Erythroblast (primary cell): ENCODE results near the gene PAXIP1.
A peak's percentile ranks its signal among the peaks of the same experiment; 100 is the strongest.

Source experiments
- DNase-seq, 2 experiments: peaks; one replicate each; lab custom pipeline; 2025; lab: John Stamatoyannopoulos, UW
- GATA1 ChIP-seq: IDR thresholded peaks from 2 replicates; pipeline ENCODE4 v1.6.1; 2011; ENCODE audit warnings: low read depth, mild to moderate bottlenecking, control low read depth, low read length, moderate library complexity
- POLR2A ChIP-seq: IDR thresholded peaks from 2 replicates; pipeline ENCODE4 v1.6.1; 2011; ENCODE audit warnings: mild to moderate bottlenecking, low read length

PAXIP1 gene

DNA sequence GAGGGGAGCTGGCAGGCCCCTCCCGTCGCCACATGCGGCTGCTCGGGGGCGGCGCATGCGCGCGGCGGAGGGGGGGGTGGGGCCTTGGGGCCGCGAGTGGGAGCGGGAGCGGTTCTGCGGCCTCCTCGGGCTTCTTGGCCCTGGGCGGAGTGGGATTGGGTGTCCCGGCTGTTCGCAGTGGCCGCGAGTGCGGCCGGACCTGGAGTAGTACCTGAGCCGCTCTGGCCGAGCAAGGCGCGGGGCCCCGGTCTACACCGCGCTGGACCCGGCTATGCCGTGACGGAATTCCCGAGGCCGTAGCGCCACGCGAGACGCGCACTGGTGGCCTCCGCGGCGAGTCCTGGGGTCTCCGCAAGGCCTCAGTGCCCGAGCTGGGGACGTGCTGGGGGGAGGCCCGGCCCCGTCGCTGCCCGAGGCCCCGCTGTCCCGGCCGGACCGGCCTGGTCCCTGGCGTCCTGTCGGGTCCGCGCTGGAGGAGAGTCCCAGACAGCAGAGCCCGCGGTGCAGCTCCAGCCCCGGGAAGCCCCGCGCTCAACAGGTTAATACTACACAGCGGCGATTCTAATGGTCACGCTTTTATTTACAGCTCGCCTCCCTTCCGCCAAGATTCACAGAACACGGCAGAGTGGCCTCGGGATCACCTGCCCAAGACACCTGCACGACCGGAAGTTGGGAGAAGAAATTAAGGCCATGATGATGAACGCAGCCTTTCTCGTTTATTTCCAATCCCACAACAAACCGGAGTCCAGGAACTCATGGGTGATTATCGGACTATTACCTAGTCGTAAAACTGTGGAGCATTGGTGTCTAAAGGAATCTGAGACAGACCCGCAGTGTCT, 671 bp upstream of the PAXIP1 start:
- peak; percentile 81 for TF ChIP-seq POLR2A
- no peak for TF ChIP-seq GATA1
- peak; percentile 91 to 93 for DNase-seq

DNA sequence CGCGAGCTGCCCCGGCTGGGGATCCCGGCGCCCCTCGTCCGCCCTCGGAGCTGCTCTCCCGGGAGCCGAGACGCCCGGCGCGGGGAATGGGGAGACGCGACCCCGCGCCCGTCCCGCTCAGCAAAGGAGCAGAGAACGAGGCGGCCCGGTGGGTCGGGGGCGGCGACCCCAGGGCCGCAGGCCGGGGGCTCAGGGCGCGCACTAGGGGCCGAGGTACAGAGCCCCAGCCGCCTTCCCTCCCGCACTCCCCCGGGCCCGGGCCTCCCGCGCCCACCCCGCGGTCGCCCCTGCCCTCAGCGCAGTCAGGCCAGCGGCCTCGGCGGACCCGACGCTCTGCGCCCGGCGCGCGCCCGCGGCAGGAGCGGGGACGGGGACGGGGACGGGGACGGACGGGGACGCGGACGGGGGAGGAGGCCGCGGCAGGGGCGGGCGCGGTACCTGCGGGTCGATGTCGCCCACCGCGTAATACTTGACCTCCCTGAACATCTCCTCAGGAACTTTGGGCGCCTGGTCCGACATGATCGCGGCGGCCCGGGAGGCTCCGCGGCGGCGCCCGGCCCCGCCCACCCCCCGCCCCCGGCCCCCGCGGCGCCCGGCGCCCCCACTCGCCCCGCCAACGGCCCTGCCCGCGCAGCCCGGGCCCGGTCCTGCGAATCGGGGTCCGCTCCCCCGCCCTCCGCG, 373 bp downstream of the PAXIP1 start:
- peak; percentile 80 to 83 for DNase-seq
- TF ChIP-seq POLR2A: no peak
- TF ChIP-seq GATA1: no peak

DNA sequence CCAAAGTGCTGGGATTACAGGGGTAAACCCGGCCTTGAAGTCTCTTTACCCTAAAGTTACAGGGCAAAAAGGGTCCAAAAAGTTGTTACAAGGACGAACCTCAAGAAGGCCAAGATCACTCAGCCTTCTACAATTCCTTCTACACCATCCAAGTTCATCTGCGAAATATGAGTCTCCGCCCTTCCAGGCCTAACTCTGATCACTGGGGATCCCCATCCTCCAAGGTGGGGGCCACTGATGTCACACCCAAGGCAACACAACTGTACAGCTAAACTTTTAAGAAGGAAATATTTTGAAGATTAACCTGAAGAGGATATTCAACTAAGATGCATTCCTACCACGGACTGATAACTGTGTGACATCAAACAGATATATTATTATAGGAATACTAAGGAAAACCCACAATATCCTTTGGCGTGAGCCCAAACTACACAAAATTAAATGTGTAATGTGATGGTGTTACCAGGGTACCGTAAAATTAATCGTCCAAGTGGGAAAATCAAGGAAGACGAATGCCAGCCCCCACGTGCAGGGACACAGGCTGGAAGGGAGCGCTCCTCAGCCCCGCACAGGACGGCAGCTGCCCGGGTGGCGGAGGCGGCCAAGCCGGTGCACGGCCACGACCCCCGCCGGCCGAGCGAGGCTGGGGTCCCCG, 1.0 kb downstream of the PAXIP1 start:
- peak; percentile 59 to 61 for DNase-seq

DNA sequence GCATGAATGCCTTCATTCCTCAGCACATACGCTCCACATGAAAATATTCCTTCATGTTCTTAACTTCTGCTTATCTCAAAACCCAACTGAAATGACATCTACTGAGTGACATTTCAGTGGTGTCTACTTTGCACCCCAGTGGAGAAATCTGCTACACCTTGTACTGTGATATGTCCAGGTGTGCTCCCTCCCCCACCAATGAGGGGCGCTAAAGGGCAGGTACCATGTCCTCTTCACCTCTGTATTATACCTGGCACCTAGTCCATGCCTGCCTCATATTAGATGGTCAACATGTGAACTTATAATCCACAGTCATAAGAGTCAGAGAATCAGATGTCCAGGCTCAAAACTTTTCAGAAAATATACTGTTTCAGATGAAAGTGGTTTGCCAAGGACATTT, 2.1 kb downstream of the PAXIP1 start:
- DNase-seq: peak in 1 of 2 experiments; percentile 14
- TF ChIP-seq GATA1 (no peak), POLR2A (no peak)

More for the DNA sequence above, 1.0 kb downstream of the PAXIP1 start:
- TF ChIP-seq POLR2A: no peak
- TF ChIP-seq GATA1: no peak

DNA sequence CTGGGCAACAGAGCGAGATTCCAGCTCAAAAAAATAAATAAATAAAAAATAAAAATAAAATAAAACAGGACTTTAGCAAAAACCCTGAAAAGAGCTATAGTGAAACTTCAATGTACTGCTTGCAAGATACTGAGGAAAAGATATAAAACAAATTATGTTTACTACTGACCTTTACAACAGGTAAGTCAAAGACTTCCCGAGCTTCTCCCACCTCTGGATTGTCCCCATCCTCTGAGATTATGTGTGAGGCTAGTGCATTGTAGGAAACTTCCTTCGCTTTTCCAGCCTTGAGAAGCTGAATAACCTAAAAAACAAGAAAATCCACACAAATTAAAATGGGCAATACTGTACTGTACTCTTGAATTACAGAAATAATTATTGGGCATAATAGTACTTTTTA, 4.4 kb downstream of the PAXIP1 start:
- TF ChIP-seq GATA1 (no peak), POLR2A (no peak)
- DNase-seq: no peak

DNA sequence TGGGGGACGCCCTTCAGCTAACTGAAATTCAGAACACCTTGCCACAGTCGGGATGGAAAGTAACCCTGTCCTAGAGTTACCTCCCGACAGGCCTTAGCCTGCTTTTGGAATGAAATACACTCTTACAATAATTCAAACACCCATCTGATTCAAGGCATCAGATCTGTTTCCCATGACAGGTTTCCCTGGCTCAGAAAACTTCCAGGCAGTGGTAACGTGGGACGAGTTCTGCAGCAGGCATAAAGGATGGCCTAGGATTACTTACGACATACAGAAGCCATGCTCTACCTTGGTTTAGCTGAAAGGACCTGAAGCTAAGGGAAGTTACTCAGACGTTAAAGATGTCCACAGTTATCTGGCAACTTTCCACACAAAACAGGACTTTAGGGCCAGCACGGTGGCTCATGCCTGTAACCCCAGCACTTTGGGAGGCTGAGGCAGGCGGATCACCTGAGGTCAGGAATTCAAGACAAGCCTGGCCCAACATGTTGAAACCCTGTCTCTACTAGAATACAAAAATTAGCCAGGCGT, 5.0 kb downstream of the PAXIP1 start:
- TF ChIP-seq POLR2A (no peak), GATA1 (no peak)
- no peak for DNase-seq

DNA sequence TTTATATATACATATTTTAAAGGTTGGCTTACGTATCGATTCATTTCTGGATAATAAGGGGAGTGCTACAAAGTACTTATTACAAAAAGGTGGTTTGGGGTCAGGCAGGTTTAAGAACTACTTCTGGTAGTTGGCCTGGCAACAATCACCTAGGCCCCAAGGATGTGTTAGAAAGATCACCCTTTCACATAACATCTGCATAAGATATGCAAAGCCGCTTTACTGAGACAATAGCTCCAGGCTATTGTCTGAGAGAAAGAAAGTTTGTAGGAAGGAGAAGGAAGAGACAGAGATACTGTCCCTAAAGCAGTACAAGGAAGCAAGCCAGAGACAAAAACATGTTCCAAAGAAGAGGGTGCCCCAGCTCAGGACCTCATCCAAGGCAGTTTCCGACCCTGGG, 6.2 kb downstream of the PAXIP1 start:
- no peak for TF ChIP-seq GATA1
- no peak for TF ChIP-seq POLR2A

DNA sequence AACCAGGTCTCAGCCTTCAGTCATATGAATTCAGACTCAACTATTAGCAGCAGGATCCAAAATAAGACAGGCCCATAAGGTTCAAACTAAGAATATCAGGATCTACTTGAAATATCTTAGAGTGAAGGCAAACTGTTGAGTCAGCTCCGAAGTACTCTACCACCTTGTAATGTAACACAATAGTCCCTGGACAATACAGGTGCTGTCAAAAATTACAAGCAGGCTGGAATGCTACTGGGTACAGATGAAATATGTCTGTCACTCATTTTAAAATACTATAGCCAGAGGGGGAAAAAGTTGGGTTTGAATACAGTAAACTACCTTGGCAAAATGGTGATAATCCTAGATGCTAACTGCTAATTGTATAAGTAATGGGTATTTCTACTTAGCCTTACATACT, 6.8 kb downstream of the PAXIP1 start:
- TF ChIP-seq GATA1: no peak
- TF ChIP-seq POLR2A: no peak
- DNase-seq: no peak

More for the DNA sequence above, 6.2 kb downstream of the PAXIP1 start:
- no peak for DNase-seq

DNA sequence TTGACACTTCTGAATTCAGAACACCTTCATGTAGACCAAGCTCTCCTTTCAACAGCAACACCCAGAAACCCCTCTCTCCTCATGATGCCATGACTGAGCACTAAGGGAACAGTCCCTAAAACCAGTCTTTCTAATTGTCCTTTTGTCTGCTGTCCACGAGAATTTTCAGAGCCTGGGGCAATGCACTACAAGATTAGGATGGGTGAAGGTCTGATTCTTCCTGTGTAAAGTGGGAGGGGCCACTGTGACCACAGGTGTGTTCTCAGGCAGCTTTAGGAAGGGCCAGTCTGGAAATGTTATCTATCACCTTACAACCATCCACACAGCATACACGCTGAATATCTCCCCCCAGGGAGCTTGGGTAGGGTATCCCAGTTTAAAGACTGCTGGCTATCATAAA, 7.9 kb downstream of the PAXIP1 start:
- TF ChIP-seq GATA1 (no peak), POLR2A (no peak)
- DNase-seq: no peak

DNA sequence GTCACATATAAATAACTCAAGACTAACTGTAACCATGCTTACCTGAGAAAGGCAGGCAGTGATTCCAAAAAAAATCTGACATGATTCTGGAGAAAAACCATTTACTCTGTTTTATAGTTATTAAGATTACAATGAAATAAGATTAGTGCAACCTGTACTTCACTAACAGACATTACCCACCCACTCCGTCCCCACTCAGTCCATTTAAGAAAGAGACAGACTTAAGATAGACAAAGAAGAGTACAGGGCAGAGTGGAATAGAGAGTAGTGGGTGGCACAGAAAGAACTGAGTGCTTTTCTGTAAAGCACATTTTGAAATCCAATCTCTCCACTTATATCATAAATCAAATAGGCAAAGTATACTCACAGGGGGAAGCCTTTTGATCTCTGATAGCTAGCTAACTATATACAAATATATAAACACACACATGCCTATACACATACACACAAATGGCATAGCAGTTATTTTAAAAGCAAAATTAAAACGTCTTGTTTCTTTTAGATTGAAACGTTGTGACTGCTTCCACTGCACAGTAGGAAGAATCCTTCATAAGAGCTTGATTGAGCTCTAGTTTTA, 11.9 kb downstream of the PAXIP1 start:
- TF ChIP-seq GATA1 (no peak), POLR2A (no peak)
- DNase-seq: no peak

DNA sequence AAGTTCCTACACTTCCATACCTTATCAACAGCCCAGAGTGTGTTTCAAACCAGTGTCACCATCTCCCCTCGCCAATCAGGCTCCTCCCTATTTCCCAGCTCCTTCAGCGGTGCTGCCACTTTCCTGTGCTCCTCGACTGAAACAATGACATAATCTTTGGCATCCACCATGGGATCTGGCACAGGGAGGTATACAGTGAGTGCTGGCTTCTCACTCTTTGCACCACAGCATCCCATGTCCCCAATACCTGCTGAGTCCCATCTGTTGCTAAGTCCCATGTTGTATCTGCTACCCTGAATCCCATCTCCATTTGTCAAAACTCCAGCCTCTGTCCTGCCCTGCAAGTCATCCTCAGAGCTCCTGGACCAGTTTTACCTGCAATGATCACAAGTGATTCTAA, 15.4 kb downstream of the PAXIP1 start:
- no peak for DNase-seq
- TF ChIP-seq POLR2A (no peak), GATA1 (no peak)

DNA sequence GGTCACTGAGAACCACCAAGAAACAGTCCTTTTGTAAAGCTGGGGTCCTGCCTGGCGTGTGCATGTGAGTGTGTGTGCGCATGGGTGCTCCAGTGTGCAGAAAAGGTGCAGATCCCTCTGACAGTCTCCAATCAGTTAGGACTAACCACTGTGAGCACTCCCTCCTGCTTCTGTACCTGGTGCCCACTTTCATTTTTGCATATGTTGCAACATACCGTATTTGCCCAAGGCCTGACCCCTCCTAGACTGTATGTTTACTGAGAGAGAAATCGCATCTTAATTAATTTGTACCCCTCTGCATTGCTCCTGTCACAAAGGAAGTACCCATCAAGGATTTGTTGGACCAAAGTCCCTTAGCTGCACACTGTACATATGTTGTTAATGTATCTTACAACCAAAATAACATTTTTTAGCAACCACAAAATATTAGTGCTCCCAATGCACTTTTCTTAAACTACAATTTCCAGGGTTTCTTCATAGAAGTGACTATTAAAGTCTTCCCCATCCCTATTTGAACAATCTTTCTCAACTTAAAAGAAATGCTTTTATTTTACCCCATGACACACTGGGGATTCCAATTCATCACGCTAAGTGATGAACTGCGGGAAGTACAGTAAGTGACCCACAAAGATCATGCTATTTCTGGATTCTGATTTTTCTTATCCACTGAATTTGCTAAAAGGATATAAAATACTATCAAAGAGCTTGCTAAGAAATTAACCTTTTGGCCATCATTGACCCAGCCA, 16.6 kb downstream of the PAXIP1 start:
- DNase-seq: no peak
- no peak for TF ChIP-seq GATA1
- TF ChIP-seq POLR2A: no peak

DNA sequence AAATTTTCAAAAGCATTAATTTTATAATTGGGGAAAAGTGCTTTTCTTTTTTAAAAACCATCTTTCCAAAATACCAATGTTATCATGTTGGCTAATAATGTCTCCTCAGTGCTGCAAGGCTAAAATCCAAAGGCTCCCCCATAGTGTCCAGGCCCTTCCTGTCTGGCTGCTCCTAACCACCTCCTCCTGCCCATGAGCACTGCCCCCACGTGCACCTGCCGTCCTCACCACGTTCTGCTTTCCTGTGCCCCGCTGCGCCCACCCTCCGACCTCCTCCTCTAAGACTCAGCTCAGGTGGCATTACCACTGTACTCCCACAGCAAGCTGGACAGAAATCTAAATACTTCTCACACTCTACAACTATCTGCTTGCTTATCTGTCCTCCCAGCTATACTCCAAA, 17.7 kb downstream of the PAXIP1 start:
- DNase-seq: no peak
- TF ChIP-seq GATA1: no peak
